ENCODE results near the gene IL18RAP. TPM values are rescaled to one million over a fixed set of nuclear protein-coding genes. Genes with fewer than 3 reads are reported as not detected.

IL18RAP gene
- 10 to 100 TPM in 1 of 4 donors, 1 to 10 TPM in 3; 1.9 to 59.9 (median 5.4) TPM for total RNA-seq

GRCh38 chr2:102422910-102423309 lies at the start of gene IL18RAP:
Gene IL18RAP (plus strand): TSS chr2:102423160. CDS start chr2:102423278, 118 bp downstream.
- DNase-seq (ENCODE audit: low spot score) (no peak), ATAC-seq (ENCODE audit: low FRiP score) (no peak)
- no peak for TF ChIP-seq CTCF (IDR thresholded peaks at IDR 0.05)

GRCh38 chr2:102376052-102376591 lies 46.8 kb upstream of the IL18RAP start:
- DNase-seq (ENCODE audit: low spot score) (no peak), ATAC-seq (ENCODE audit: low FRiP score) (no peak)

GRCh38 chr2:102383722-102384121 lies 39.2 kb upstream of the IL18RAP start:
- ATAC-seq (ENCODE audit: low FRiP score) (no peak), DNase-seq (ENCODE audit: low spot score) (no peak)
- TF ChIP-seq CTCF (IDR thresholded peaks at IDR 0.05), result no peak

More at GRCh38 chr2:102376052-102376591, 46.8 kb upstream of the IL18RAP start:
- no peak for TF ChIP-seq CTCF (IDR thresholded peaks at IDR 0.05)

- DNase-seq (ENCODE audit: low spot score), result no peak
- ATAC-seq (ENCODE audit: low FRiP score), result no peak
- TF ChIP-seq CTCF (IDR thresholded peaks at IDR 0.05), result no peak
Measured at GRCh38 chr2:102385522-102385921, 37.4 kb upstream of the IL18RAP start.

GRCh38 chr2:102386004-102386403 lies 37.0 kb upstream of the IL18RAP start:
- TF ChIP-seq CTCF (IDR thresholded peaks at IDR 0.05), result no peak
- no peak for DNase-seq (ENCODE audit: low spot score)
- no peak for ATAC-seq (ENCODE audit: low FRiP score)

- no peak for DNase-seq (ENCODE audit: low spot score)
- TF ChIP-seq CTCF (IDR thresholded peaks at IDR 0.05), result no peak
- no peak for ATAC-seq (ENCODE audit: low FRiP score)
Measured at GRCh38 chr2:102386867-102387541, 36.0 kb upstream of the IL18RAP start.

Data from omental fat pad (tissue), 4 donors.